Activated B cell treated with CpG ODN at 0.5 μM for 24 hours (primary cell): ENCODE results near the gene FGFR2. TPM values are rescaled to one million over a fixed set of nuclear protein-coding genes. Genes with fewer than 3 reads are reported as not detected.

Source experiments
- ATAC-seq: fragments of 200-7000 bp; cut with Tn5 transposase; one replicate; pipeline ENCODE4 v1.10.0; 2021; ENCODE audit warnings: low read depth, mild to moderate bottlenecking, moderate library complexity
- CTCF ChIA-PET: fragments of 350-600 bp; sonication (Branson Sonifier 250); formaldehyde crosslinking; loops from one replicate; lab custom pipeline; 2021; ENCODE audit warnings: antibody characterized with exemption; lab: Charles Lee
- POLR2A ChIA-PET: fragments of 350-600 bp; sonication (Branson Sonifier 250); formaldehyde crosslinking; loops from one replicate; lab custom pipeline; 2021; ENCODE audit warnings: antibody characterized with exemption; lab: Charles Lee
- DNase-seq: peaks from one replicate; pipeline ENCODE4 v3.0.0; 2022
- H3K27ac Mint-ChIP-seq: one replicate; pipeline ENCODE4 v1.8.0; 2020; ENCODE audit warnings: mixed read lengths
- H3K27me3 Mint-ChIP-seq: one replicate; pipeline ENCODE4 v1.8.0; 2021; ENCODE audit warnings: mixed read lengths
- H3K36me3 Mint-ChIP-seq: one replicate; pipeline ENCODE4 v1.8.0; 2021; ENCODE audit warnings: low read depth, mixed read lengths
- H3K4me1 Mint-ChIP-seq: one replicate; pipeline ENCODE4 v1.8.0; 2021; ENCODE audit warnings: mixed read lengths
- H3K4me3 Mint-ChIP-seq: one replicate; pipeline ENCODE4 v1.8.0; 2020; ENCODE audit warnings: mild to moderate bottlenecking, mixed read lengths
- H3K9me3 Mint-ChIP-seq: one replicate; pipeline ENCODE4 v1.8.0; 2020; ENCODE audit warnings: mixed read lengths
- CTCF ChIP-seq: fragments of 200-600 bp; IDR thresholded peaks from one replicate; pipeline ENCODE4 v1.8.0; 2022; ENCODE audit warnings: antibody characterized with exemption, mild to moderate bottlenecking
- intact Hi-C: fragments of 100-400 bp; cut with micrococcal nuclease; formaldehyde crosslinking; loops from one replicate; pipeline ENCODE4 v1.15.1; 2024
- total RNA-seq: library from RNA; stranded (reverse); gene quantifications from 2 replicates; pipeline ENCODE4 v1.2.3, GENCODE V29; 2022

Gene FGFR2
- total RNA-seq, 1 donor from 2014 or later = not detected

- ATAC-seq (no peak), DNase-seq (no peak)
- no peak for TF ChIP-seq CTCF
- no peaks in the 10 kb centered on the region for H3K27me3 Mint-ChIP-seq
- no peak overlapping the region for H3K27ac Mint-ChIP-seq
- ChIA-PET POLR2A (no interaction called here), CTCF (no interaction called here)
- no peaks in the 10 kb centered on the region for H3K4me1 Mint-ChIP-seq
- no peaks in the 10 kb centered on the region for H3K36me3 Mint-ChIP-seq
- H3K9me3 Mint-ChIP-seq = no peaks in the 10 kb centered on the region
- H3K4me3 Mint-ChIP-seq = no peak overlapping the region
- intact Hi-C loops = no loop called here
These were observed 145.7 kb downstream of the FGFR2 start for GRCh38 chr10:121452581-121452980.

- intact Hi-C loops = no loop called here
- CTCF ChIA-PET = no interaction called here
- no peaks in the 10 kb centered on the region for H3K4me1 Mint-ChIP-seq
- no peaks in the 10 kb centered on the region for H3K36me3 Mint-ChIP-seq
- POLR2A ChIA-PET = no interaction called here
- no peak overlapping the region for H3K27ac Mint-ChIP-seq
- no peaks in the 10 kb centered on the region for H3K27me3 Mint-ChIP-seq
- no peak for TF ChIP-seq CTCF
- H3K4me3 Mint-ChIP-seq = no peak overlapping the region
- no peaks in the 10 kb centered on the region for H3K9me3 Mint-ChIP-seq
- ATAC-seq = no peak
- no peak for DNase-seq
These were observed 148.0 kb downstream of the FGFR2 start for GRCh38 chr10:121450247-121450646.

- Mint-ChIP-seq H3K27me3 (no peaks in the 10 kb centered on the region), H3K4me1 (no peaks in the 10 kb centered on the region), H3K27ac (no peak overlapping the region), H3K9me3 (no peaks in the 10 kb centered on the region), H3K4me3 (no peak overlapping the region), H3K36me3 (no peaks in the 10 kb centered on the region)
- no peak for TF ChIP-seq CTCF
- ChIA-PET CTCF (no interaction called here), POLR2A (no interaction called here)
- DNase-seq (no peak), ATAC-seq (no peak)
- intact Hi-C loops = no loop called here
These were observed 148.7 kb downstream of the FGFR2 start for GRCh38 chr10:121449482-121449924.

- H3K4me1 Mint-ChIP-seq = no peaks in the 10 kb centered on the region
- H3K27ac Mint-ChIP-seq = no peak overlapping the region
- H3K27me3 Mint-ChIP-seq = no peaks in the 10 kb centered on the region
- no peak for TF ChIP-seq CTCF
- intact Hi-C loops = no loop called here
- ChIA-PET CTCF (no interaction called here), POLR2A (no interaction called here)
- no peaks in the 10 kb centered on the region for H3K36me3 Mint-ChIP-seq
- no peak overlapping the region for H3K4me3 Mint-ChIP-seq
- H3K9me3 Mint-ChIP-seq = no peaks in the 10 kb centered on the region
- ATAC-seq (no peak), DNase-seq (no peak)
These were observed 149.3 kb downstream of the FGFR2 start for GRCh38 chr10:121448766-121449421.

GRCh38 chr10:121444520-121445165 lies 153.6 kb downstream of the FGFR2 start:
- Mint-ChIP-seq H3K27ac (no peak overlapping the region), H3K9me3 (no peaks in the 10 kb centered on the region), H3K27me3 (no peaks in the 10 kb centered on the region), H3K36me3 (no peaks in the 10 kb centered on the region), H3K4me3 (no peak overlapping the region), H3K4me1 (no peaks in the 10 kb centered on the region)
- POLR2A ChIA-PET = no interaction called here
- CTCF ChIA-PET = no interaction called here
- DNase-seq = no peak
- ATAC-seq = no peak
- TF ChIP-seq CTCF = no peak
- intact Hi-C loops = no loop called here
